Activated CD4-positive, alpha-beta memory T cell treated with anti-CD3 and anti-CD28 coated beads for 36 hours (primary cell): Measurements from ENCODE around the gene CDYL. TPM values are rescaled to one million over a fixed set of nuclear protein-coding genes. Genes with fewer than 3 reads are reported as not detected.
A peak's percentile ranks its signal among the peaks of the same experiment; 100 is the strongest.
"Not testable (repeated sequence)": the region's sequence is repeated elsewhere in the genome, so short reads cannot be mapped to it uniquely, and the experiment has no call there.

Experiments
- CTCF ChIA-PET: fragments of 350-600 bp; sonication (Branson Sonifier 250); formaldehyde crosslinking; loops from one replicate; lab custom pipeline; 2021; ENCODE audit warnings: antibody characterized with exemption, inconsistent platforms; lab: Charles Lee
- POLR2A ChIA-PET: fragments of 350-600 bp; sonication (Branson Sonifier 250); formaldehyde crosslinking; loops from one replicate; lab custom pipeline; 2021; ENCODE audit warnings: antibody characterized with exemption; lab: Charles Lee
- DNase-seq: peaks from one replicate; pipeline ENCODE4 v3.0.0-alpha.2; 2020
- H3K27ac Mint-ChIP-seq: one replicate; pipeline ENCODE4 v1.8.0; 2021; ENCODE audit warnings: mixed read lengths
- H3K27me3 Mint-ChIP-seq: one replicate; pipeline ENCODE4 v1.8.0; 2021; ENCODE audit warnings: mixed read lengths
- H3K36me3 Mint-ChIP-seq: one replicate; pipeline ENCODE4 v1.8.0; 2021; ENCODE audit warnings: mixed read lengths
- H3K4me1 Mint-ChIP-seq: one replicate; pipeline ENCODE4 v1.8.0; 2021; ENCODE audit warnings: low read depth, mixed read lengths
- H3K4me3 Mint-ChIP-seq: one replicate; pipeline ENCODE4 v1.8.0; 2021; ENCODE audit warnings: mild to moderate bottlenecking, mixed read lengths
- H3K9me3 Mint-ChIP-seq: one replicate; pipeline ENCODE4 v1.8.0; 2021; ENCODE audit warnings: mixed read lengths
- intact Hi-C: fragments of 100-400 bp; cut with micrococcal nuclease; formaldehyde crosslinking; loops from one replicate; pipeline ENCODE4 v1.15.1; 2023
- total RNA-seq, 2 experiments: library from RNA; stranded (reverse); gene quantifications; one replicate each; pipeline ENCODE4 v1.2.3, GENCODE V29; 2021

CDYL gene
- total RNA-seq, 2 experiments from 2014 or later: 22.4 to 24.4 TPM

DNA sequence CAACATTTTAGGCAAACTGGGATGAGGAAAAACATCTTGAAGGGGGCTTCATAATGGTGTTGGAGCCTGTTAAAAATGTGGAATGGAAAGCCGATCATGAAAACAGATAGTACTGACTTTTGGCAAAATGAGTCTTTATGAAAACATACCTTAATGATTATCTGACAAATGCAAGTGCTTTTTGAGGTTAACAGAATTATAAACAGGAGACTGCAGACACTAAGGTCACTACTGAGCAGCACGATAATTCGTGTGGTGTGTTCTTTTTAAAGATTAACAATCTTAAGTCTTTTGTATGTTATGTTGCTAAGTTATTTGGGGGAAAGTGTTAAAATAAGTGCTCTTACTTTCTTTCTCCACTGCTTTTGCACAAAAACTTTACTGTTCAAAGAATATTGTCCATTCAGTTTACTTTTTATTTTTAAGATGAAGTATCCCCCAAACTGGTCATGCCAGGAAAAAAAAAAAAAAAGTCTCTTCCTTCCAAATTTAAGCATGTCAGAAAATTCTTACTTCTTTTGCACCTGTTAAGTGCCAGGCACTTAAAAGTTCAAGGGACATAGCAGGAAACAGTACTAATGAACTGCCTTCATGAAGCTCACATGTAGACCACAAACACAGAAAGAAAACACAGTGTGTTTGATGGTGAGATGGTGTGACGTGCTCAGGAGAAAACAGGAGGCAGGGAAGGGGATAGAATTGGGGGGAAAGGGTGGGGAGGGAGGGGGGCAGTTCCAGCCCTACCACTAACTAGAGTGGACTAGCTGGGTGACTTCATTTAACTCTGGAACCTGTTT is 73.2 kb downstream of the CDYL start:
- DNase-seq: no peak
- Mint-ChIP-seq H3K9me3 (peaks cover 2% of the 10 kb centered on the region), H3K27ac (no peak overlapping the region), H3K4me3 (no peak overlapping the region), H3K27me3 (no peaks in the 10 kb centered on the region), H3K36me3 (peaks cover 8% of the 10 kb centered on the region), H3K4me1 (peaks cover 44% of the 10 kb centered on the region)
- CTCF ChIA-PET: interaction anchor here (1.0 kb wide), 1 partner anchor 59 kb away, joined by 3 read pairs; no protein-coding TSS in a partner anchor
- intact Hi-C loops: no loop called here
- POLR2A ChIA-PET: no interaction called here

DNA sequence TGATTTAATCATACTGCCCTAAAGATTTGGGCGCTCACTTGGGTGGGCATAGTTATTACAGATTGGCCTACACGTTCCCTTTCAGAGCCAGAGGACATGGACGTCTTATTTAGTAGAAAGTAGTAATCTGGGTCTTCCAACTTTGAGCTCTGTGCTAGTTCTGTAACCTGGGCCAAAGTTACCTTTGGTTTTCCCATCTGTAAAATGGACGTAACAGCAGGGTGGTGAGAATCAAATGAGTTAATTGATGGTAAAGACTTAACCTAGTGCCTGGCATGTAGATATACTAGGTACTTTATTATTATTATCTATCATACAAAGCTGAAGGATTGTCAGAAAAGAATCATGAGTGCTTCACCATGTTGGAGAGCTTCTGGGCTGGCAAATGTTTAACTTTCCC is 74.8 kb downstream of the CDYL start:
- peaks cover 48% of the 10 kb centered on the region for H3K4me1 Mint-ChIP-seq
- POLR2A ChIA-PET: no interaction called here
- intact Hi-C loops: no loop called here

DNA sequence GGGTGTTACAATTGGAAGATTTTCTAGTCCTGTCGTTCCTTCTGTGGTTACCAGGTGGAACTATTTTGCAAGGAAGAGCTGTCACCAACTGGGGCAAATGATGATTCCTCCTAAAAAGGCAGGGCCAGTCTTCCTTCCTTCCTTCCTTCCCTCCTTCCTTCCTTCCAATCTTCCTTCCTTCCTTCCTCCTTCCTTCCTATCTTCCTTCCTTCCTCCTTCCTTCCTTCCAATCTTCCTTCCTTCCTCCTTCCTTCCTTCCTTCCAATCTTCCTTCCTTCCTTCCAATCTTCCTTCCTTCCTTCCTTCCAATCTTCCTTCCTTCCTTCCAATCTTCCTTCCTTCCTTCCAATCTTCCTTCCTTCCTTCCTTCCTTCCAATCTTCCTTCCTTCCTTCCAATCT is 76.0 kb downstream of the CDYL start:
- H3K27me3 Mint-ChIP-seq, H3K9me3 Mint-ChIP-seq, intact Hi-C loops, H3K4me3 Mint-ChIP-seq, H3K27ac Mint-ChIP-seq, DNase-seq, CTCF ChIA-PET, POLR2A ChIA-PET: not testable (repeated sequence)
- Mint-ChIP-seq H3K4me1 (peaks cover 53% of the 10 kb centered on the region), H3K36me3 (peaks cover 13% of the 10 kb centered on the region)

More for the DNA sequence above, 74.8 kb downstream of the CDYL start:
- peaks cover 9% of the 10 kb centered on the region for H3K36me3 Mint-ChIP-seq
- H3K27me3 Mint-ChIP-seq: no peaks in the 10 kb centered on the region
- no peak for DNase-seq
- CTCF ChIA-PET: no interaction called here
- H3K4me3 Mint-ChIP-seq: no peak overlapping the region
- no peak overlapping the region for H3K27ac Mint-ChIP-seq
- H3K9me3 Mint-ChIP-seq: no peaks in the 10 kb centered on the region

DNA sequence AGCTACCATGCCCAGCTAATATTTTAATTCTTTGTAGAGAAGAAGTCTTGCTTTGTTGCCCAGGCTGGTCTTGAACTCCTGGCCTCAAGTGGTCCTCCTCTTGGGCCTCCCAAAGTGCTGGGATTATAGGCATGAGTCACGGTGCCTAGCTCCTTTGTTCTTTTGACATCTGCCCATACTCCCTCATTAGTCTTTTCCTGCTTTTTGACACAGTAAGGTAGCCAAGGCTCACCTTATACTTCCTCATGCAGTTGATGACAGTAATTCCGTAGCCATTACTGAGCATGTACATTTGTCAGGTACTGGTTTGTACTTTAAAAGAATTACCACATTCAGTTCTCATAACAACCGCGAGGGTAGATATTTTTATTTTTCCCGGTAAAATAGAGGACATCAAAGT is 76.7 kb downstream of the CDYL start:
- Mint-ChIP-seq H3K27me3 (no peaks in the 10 kb centered on the region), H3K4me1 (peaks cover 57% of the 10 kb centered on the region), H3K36me3 (peaks cover 13% of the 10 kb centered on the region), H3K9me3 (no peaks in the 10 kb centered on the region), H3K27ac (no peak overlapping the region), H3K4me3 (no peak overlapping the region)
- no peak for DNase-seq
- CTCF ChIA-PET: no interaction called here
- POLR2A ChIA-PET: no interaction called here
- intact Hi-C loops: no loop called here

DNA sequence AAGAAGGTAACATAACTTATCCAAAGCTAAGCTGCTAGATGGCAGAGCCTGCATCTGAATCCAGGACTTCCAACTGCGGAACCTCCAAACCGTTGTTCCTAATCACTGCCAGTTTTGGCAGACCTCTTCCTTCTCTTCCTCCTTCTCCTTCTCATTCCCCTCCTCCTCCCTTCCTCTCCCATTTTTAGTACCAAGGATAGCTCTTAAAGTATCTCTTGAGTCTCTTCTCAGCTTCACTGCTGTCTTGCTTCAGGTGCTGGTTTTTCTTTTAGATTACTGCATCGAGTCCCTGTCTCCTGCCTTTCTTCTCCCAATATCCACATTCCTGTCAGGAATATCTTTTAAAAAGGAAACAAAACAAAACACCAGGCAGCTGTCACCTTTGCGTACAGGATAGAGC is 77.1 kb downstream of the CDYL start:
- POLR2A ChIA-PET: no interaction called here
- Mint-ChIP-seq H3K9me3 (no peaks in the 10 kb centered on the region), H3K4me3 (no peak overlapping the region), H3K27ac (no peak overlapping the region), H3K4me1 (peaks cover 53% of the 10 kb centered on the region), H3K36me3 (peaks cover 13% of the 10 kb centered on the region), H3K27me3 (no peaks in the 10 kb centered on the region)
- CTCF ChIA-PET: no interaction called here
- intact Hi-C loops: no loop called here
- no peak for DNase-seq

DNA sequence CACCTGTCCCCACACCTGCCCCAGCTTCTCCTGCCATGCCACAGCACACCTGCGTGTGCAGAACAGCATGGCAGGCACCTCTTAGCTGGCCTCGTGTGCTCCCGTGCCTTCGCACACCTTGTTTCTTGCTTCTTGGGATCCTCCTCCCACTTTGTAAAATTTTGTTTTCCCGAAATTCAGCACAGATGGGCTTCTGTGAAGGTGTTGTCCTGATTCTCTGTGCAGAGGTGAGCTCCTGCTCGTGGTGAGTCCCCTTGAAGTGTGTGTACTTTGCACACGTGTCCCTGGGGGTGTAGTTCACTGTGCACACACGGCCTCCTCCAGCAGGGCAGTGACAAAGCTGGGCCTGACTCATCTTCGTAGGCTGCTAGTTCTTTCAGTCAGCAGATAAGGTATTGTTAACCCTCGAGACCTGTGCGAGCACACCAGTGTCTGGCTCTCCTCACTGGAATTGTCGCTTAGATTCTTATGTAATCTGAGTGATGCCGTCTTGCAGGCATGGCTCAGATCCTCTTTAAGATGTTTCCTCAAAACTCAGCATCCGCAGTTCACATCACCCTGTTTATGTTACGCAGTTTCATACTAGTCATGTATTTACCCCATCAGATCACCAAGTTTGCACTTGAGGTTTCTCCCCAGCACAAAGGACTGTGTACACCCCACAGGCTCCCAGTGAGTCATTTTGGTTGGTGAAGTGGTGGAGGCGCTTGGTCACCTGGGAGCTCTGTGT is 77.7 kb downstream of the CDYL start:
- no peaks in the 10 kb centered on the region for H3K27me3 Mint-ChIP-seq
- POLR2A ChIA-PET: no interaction called here
- peaks cover 13% of the 10 kb centered on the region for H3K36me3 Mint-ChIP-seq
- H3K27ac Mint-ChIP-seq: no peak overlapping the region
- CTCF ChIA-PET: no interaction called here
- intact Hi-C loops: no loop called here
- peak; percentile 41 for DNase-seq
- no peaks in the 10 kb centered on the region for H3K9me3 Mint-ChIP-seq
- peaks cover 54% of the 10 kb centered on the region for H3K4me1 Mint-ChIP-seq
- no peak overlapping the region for H3K4me3 Mint-ChIP-seq

DNA sequence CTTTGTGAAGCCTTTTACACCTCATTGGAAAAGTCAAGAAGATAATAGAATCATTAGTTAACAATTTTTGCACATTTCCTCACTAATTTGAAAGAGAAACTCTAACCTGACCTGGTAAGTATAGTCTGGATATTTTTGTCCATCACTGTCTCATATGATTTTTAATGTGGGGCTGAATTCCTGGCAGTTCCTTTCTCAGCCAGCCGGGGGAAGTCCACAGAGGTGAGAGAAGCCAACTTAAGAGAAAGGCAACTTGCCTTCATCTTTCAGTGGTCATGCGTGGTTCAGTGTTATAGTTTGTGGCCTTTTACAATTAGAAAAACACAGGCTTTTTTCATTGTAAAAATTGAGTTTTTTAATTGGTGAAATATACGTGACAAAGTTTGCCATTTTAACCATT is 80.6 kb downstream of the CDYL start:
- H3K4me1 Mint-ChIP-seq: peaks cover 43% of the 10 kb centered on the region
- no peak overlapping the region for H3K27ac Mint-ChIP-seq
- H3K36me3 Mint-ChIP-seq: peaks cover 14% of the 10 kb centered on the region
- POLR2A ChIA-PET: no interaction called here
- no peak for DNase-seq
- CTCF ChIA-PET: no interaction called here
- no peak overlapping the region for H3K4me3 Mint-ChIP-seq
- H3K27me3 Mint-ChIP-seq: no peaks in the 10 kb centered on the region
- no peaks in the 10 kb centered on the region for H3K9me3 Mint-ChIP-seq
- intact Hi-C loops: no loop called here

DNA sequence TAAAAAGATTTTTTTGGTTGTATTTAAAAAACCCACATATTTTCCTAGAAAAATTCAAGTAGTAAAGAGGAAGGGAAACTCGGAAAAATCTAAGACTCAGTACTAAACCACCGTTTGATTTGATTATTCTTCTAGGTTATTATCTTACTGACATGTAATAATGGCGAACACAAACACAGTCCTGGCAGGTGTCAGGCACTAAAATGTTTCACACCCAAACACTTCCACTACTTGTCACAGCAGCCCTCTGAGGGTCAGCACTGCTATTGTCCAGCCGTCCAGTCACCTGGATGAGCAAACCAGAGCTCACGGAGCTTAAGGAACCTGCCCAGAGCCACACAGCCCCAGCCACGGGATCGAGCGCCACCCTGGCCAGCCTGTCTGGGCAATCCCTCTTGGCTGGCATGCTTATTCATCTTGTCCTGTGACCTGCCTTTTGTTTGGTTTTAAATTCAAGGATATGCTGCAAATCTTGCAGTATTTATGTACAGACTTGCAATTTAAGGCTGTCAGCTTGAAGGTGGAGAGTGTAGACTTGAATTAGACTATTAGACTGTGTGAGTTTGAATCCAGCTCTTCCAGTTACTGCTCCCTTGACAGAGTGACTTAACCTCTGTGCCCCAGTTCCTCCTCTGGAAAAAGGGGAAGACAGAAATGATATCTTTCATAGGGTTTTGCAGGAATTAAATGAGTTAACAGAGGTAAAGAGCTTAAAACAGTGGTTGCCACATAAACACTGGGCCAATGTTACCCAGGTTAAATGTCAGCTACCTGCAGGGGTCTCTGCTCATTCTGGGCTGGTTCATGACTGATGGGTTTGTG is 82.2 kb downstream of the CDYL start:
- no peak overlapping the region for H3K27ac Mint-ChIP-seq
- H3K27me3 Mint-ChIP-seq: no peaks in the 10 kb centered on the region
- H3K36me3 Mint-ChIP-seq: peaks cover 21% of the 10 kb centered on the region
- POLR2A ChIA-PET: no interaction called here
- CTCF ChIA-PET: interaction anchor here (0.7 to 1.0 kb wide), 2 partner anchors 11 to 16 kb away, joined by 3 read pairs; no protein-coding TSS in a partner anchor
- H3K4me3 Mint-ChIP-seq: no peak overlapping the region
- H3K4me1 Mint-ChIP-seq: peaks cover 38% of the 10 kb centered on the region
- intact Hi-C loops: no loop called here
- peaks cover 12% of the 10 kb centered on the region for H3K9me3 Mint-ChIP-seq
- DNase-seq: no peak

DNA sequence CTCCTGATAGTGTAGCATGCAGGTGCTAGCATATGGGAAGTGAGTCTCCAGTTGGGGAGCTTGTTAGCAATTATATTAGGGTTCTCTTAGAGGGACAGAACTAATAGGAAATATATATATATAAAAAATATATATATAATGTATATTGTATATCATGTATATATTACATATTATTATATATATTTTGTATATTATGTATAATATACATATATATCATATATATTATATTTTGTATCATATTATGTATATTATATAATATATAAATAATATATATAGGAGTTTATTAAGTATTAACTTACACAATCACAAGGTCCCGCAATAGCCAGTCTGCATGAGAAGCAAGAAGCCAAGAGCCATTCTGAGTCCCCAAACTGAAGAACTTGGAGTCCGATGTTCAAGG is 84.2 kb downstream of the CDYL start:
- H3K27ac Mint-ChIP-seq: no peak overlapping the region
- ChIA-PET POLR2A (no interaction called here), CTCF (no interaction called here)

DNA sequence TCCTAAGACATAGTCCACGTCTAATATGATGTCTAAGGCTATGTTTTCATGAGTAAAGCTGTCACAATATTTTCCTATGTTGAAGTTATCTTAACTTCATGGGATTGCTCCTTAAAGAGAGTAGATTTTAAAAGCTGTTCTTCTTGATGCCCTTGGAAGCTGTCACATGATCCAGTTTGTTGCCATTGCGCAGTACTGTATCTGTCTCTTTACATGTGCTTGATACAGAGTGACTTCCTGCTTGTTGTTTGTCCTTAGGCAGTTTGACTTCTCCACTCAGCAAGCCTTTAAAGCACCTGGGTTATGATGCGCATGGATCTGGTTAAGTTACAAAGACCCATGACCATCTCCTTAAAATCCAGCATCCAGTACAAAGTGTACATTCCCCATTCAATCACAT is 85.4 kb downstream of the CDYL start:
- intact Hi-C loops: no loop called here
- CTCF ChIA-PET: interaction anchor here (1.1 kb wide), 1 partner anchor 9 kb away, joined by 3 read pairs; no protein-coding TSS in a partner anchor
- Mint-ChIP-seq H3K4me3 (no peak overlapping the region), H3K27ac (no peak overlapping the region), H3K4me1 (peaks cover 16% of the 10 kb centered on the region), H3K36me3 (peaks cover 33% of the 10 kb centered on the region), H3K9me3 (peaks cover 41% of the 10 kb centered on the region), H3K27me3 (no peaks in the 10 kb centered on the region)
- POLR2A ChIA-PET: no interaction called here
- no peak for DNase-seq

More for the DNA sequence above, 84.2 kb downstream of the CDYL start:
- H3K4me3 Mint-ChIP-seq: no peak overlapping the region
- no peaks in the 10 kb centered on the region for H3K27me3 Mint-ChIP-seq
- peaks cover 26% of the 10 kb centered on the region for H3K4me1 Mint-ChIP-seq
- intact Hi-C loops: no loop called here
- H3K9me3 Mint-ChIP-seq: peaks cover 32% of the 10 kb centered on the region
- H3K36me3 Mint-ChIP-seq: peaks cover 31% of the 10 kb centered on the region
- no peak for DNase-seq

DNA sequence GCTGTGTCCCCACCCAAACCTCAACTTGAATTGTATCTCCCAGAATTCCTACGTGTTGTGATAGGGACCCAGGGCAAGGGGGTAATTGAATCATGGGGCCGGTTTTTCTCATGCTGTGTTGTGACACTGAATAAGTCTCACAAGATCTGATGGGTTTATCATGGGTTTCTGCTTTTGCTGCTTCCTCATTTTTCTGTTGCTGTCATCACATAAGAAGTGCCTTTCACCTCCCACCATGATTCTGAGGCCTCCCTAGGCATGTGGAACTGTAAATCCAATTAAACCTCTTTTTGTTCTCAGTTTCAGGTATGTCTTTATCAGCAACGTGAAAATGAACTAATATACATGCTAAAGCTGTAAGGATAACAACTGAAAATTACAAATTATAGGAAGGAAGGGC is 88.3 kb downstream of the CDYL start:
- ChIA-PET POLR2A (no interaction called here), CTCF (no interaction called here)
- Mint-ChIP-seq H3K36me3 (peaks cover 44% of the 10 kb centered on the region), H3K4me3 (no peak overlapping the region), H3K4me1 (no peaks in the 10 kb centered on the region), H3K9me3 (peaks cover 56% of the 10 kb centered on the region), H3K27ac (no peak overlapping the region), H3K27me3 (no peaks in the 10 kb centered on the region)
- no peak for DNase-seq
- intact Hi-C loops: no loop called here

DNA sequence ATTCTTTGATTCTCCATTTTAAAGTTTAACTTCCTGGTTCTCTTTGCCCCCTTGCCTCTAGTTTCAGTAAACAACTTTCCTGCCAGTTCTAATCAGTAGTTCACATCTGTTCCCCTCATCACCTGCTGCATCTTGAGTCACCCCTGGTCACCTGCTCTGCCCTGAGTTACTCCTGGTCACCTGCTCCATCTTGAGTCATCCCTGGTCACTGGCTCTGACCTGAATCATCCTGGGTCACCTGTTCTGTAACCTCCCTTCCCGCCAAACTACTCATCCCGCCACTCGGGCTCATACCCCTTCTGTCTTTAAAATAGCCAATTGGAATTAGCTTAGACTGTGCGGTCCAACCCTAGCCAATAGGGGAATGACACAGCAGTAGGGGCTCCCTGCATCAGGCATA is 88.8 kb downstream of the CDYL start:
- H3K9me3 Mint-ChIP-seq: peaks cover 56% of the 10 kb centered on the region
- H3K27me3 Mint-ChIP-seq, intact Hi-C loops, DNase-seq, H3K4me3 Mint-ChIP-seq, CTCF ChIA-PET, POLR2A ChIA-PET, H3K4me1 Mint-ChIP-seq, H3K27ac Mint-ChIP-seq: not testable (repeated sequence)
- peaks cover 44% of the 10 kb centered on the region for H3K36me3 Mint-ChIP-seq
